CD4-positive, alpha-beta T cell treated with Interferon alpha-2 for 1 hour (primary cell): Measurements from ENCODE around the gene ASB10.

Experiments
- DNase-seq, 2 donors: peaks; one replicate each; pipeline ENCODE4 v3.0.0-alpha.2; 2020 to 2022

Gene ASB10

GRCh38 chr7:151187409-151188251 lies 580 bp upstream of the ASB10 start:
- no peak for DNase-seq

GRCh38 chr7:151185762-151186639 lies 1.0 kb downstream of the ASB10 start:
- DNase-seq: no peak

GRCh38 chr7:151181011-151181431 lies 6.0 kb downstream of the ASB10 start:
- DNase-seq: no peak

- no peak for DNase-seq
Measured at GRCh38 chr7:151179946-151180345, 7.1 kb downstream of the ASB10 start.

GRCh38 chr7:151179287-151179860 lies 7.7 kb downstream of the ASB10 start:
- DNase-seq: no peak

- DNase-seq: no peak
Measured at GRCh38 chr7:151178831-151179230, 8.2 kb downstream of the ASB10 start.

- DNase-seq: no peak
Measured at GRCh38 chr7:151178236-151178635, 8.8 kb downstream of the ASB10 start.

- no peak for DNase-seq
Measured at GRCh38 chr7:151177310-151177709, 9.7 kb downstream of the ASB10 start.

- no peak for DNase-seq
Measured at GRCh38 chr7:151176401-151176800, 10.6 kb downstream of the ASB10 start.

GRCh38 chr7:151175793-151176311 lies 11.2 kb downstream of the ASB10 start:
- no peak for DNase-seq

GRCh38 chr7:151175047-151175792 lies 11.8 kb downstream of the ASB10 start:
- no peak for DNase-seq

- DNase-seq: peak; percentile 35 to 38
Measured at GRCh38 chr7:151174246-151175046, 12.6 kb downstream of the ASB10 start.

- DNase-seq: no peak
Measured at GRCh38 chr7:151173386-151174245, 13.4 kb downstream of the ASB10 start.

GRCh38 chr7:151172273-151173141 lies 14.5 kb downstream of the ASB10 start:
- peak; percentile 76 to 85 for DNase-seq

GRCh38 chr7:151168787-151169162 lies 18.3 kb downstream of the ASB10 start:
- no peak for DNase-seq

- peak; percentile 39 to 69 for DNase-seq
Measured at GRCh38 chr7:151168003-151168786, 18.9 kb downstream of the ASB10 start.

GRCh38 chr7:151167197-151167961 lies 19.7 kb downstream of the ASB10 start, which contains the start of gene GBX1:
Gene GBX1, minus strand, starts transcription at chr7:151167694. Its CDS starts 146 bp downstream, at chr7:151167548.
- DNase-seq: peak in 1 of 2 donors; percentile 27
